Stimulated activated naive B cell treated with anti-CD40 and anti-IgM and Interleukin-4, amounts not matched to agents 10 μg/mL and 1 μg/mL and 100 μg/mL, for 72 hours (primary cell): ENCODE data around the gene PRSS56.

Experiments
- ATAC-seq, 2 donors: fragments of 150-1000 bp; cut with Tn5 transposase; replicated peaks; 2 replicates each; pipeline ENCODE4 v1.10.0; 2021; ENCODE audit warnings: moderate library complexity in 1 of 2
- DNase-seq: peaks from one replicate; pipeline ENCODE4 v3.0.0; 2021
- H3K27ac Mint-ChIP-seq: one replicate; pipeline ENCODE4 v1.8.0; 2022; ENCODE audit warnings: mild to moderate bottlenecking, mixed read lengths
- H3K27me3 Mint-ChIP-seq, 2 donors: one replicate each; pipeline ENCODE4 v1.8.0; 2022; ENCODE audit warnings: mixed read lengths in 2 of 2
- H3K36me3 Mint-ChIP-seq, 2 donors: one replicate each; pipeline ENCODE4 v1.8.0; 2022; ENCODE audit warnings: mixed read lengths in 2 of 2, mild to moderate bottlenecking in 1 of 2
- H3K4me1 Mint-ChIP-seq, 2 donors: one replicate each; pipeline ENCODE4 v1.8.0; 2022; ENCODE audit warnings: mixed read lengths in 2 of 2, mild to moderate bottlenecking in 1 of 2
- H3K4me3 Mint-ChIP-seq, 2 donors: one replicate each; pipeline ENCODE4 v1.8.0; 2022; ENCODE audit warnings: mild to moderate bottlenecking in 2 of 2, mixed read lengths in 2 of 2, moderate library complexity in 1 of 2
- H3K9me3 Mint-ChIP-seq, 2 donors: one replicate each; pipeline ENCODE4 v1.8.0; 2022; ENCODE audit warnings: mixed read lengths in 2 of 2, mild to moderate bottlenecking in 1 of 2

The PRSS56 gene

GRCh38 chr2:232483923-232484627 is 36.1 kb upstream of the PRSS56 start:
- H3K9me3 Mint-ChIP-seq: no peaks in the 10 kb centered on the region
- no peak overlapping the region for H3K4me3 Mint-ChIP-seq
- no peak overlapping the region for H3K27ac Mint-ChIP-seq
- H3K27me3 Mint-ChIP-seq: peaks cover 50 to 68% of the 10 kb centered on the region in 2 donors
- peaks cover 10 to 15% of the 10 kb centered on the region in 2 donors for H3K4me1 Mint-ChIP-seq
- no peak for ATAC-seq
- H3K36me3 Mint-ChIP-seq: no peaks in the 10 kb centered on the region
- DNase-seq: no peak

GRCh38 chr2:232484628-232485347 is 35.4 kb upstream of the PRSS56 start:
- H3K27ac Mint-ChIP-seq: peak overlapping the region; percentile 63
- DNase-seq (no peak), ATAC-seq (no peak)
- peaks cover 10 to 15% of the 10 kb centered on the region in 2 donors for H3K4me1 Mint-ChIP-seq
- no peaks in the 10 kb centered on the region for H3K36me3 Mint-ChIP-seq
- peak overlapping the region in 1 of 2 donors; percentile 29 for H3K4me3 Mint-ChIP-seq
- peaks cover 51 to 69% of the 10 kb centered on the region in 2 donors for H3K27me3 Mint-ChIP-seq
- no peaks in the 10 kb centered on the region for H3K9me3 Mint-ChIP-seq

GRCh38 chr2:232485348-232485756 is 34.8 kb upstream of the PRSS56 start:
- Mint-ChIP-seq H3K4me3 (peak overlapping the region in 1 of 2 donors; percentile 29), H3K27ac (peak overlapping the region; percentile 63), H3K9me3 (no peaks in the 10 kb centered on the region), H3K27me3 (peaks cover 53 to 75% of the 10 kb centered on the region in 2 donors), H3K4me1 (peaks cover 10 to 15% of the 10 kb centered on the region in 2 donors), H3K36me3 (no peaks in the 10 kb centered on the region)
- no peak for DNase-seq
- no peak for ATAC-seq

- no peak for ATAC-seq
- H3K4me3 Mint-ChIP-seq: no peak overlapping the region
Measured at GRCh38 chr2:232485757-232486557, 34.2 kb upstream of the PRSS56 start.

GRCh38 chr2:232486558-232487384 is 33.4 kb upstream of the PRSS56 start:
- Mint-ChIP-seq H3K36me3 (no peaks in the 10 kb centered on the region), H3K4me3 (peak overlapping the region in 1 of 2 donors; percentile 29), H3K9me3 (no peaks in the 10 kb centered on the region), H3K27me3 (peaks cover 52 to 86% of the 10 kb centered on the region in 2 donors), H3K4me1 (peaks cover 10 to 15% of the 10 kb centered on the region in 2 donors), H3K27ac (no peak overlapping the region)
- ATAC-seq: no peak
- DNase-seq: no peak

More at GRCh38 chr2:232485757-232486557, 34.2 kb upstream of the PRSS56 start:
- H3K27me3 Mint-ChIP-seq: peaks cover 51 to 81% of the 10 kb centered on the region in 2 donors
- no peak for DNase-seq
- H3K27ac Mint-ChIP-seq: no peak overlapping the region
- H3K9me3 Mint-ChIP-seq: no peaks in the 10 kb centered on the region
- no peaks in the 10 kb centered on the region for H3K36me3 Mint-ChIP-seq
- H3K4me1 Mint-ChIP-seq: peaks cover 10 to 15% of the 10 kb centered on the region in 2 donors

- Mint-ChIP-seq H3K27ac (peak within 1 kb of the TSS; percentile 75), H3K9me3 (no peaks in the 10 kb centered on the region), H3K4me3 (peak within 1 kb of the TSS; percentile 52 to 54), H3K27me3 (peaks cover 54 to 84% of the 10 kb centered on the region in 2 donors), H3K36me3 (no peaks in the 10 kb centered on the region), H3K4me1 (peaks cover 10 to 15% of the 10 kb centered on the region in 2 donors)
- ATAC-seq: peak in 1 of 2 donors; percentile 27
- DNase-seq: no peak
Measured at GRCh38 chr2:232487385-232488096, 32.6 kb upstream of the PRSS56 start, which contains the start of gene ECEL1. TSS of gene ECEL1 (minus strand) at chr2:232487834. CDS start at chr2:232486653, 1,181 bp downstream.

- ATAC-seq (peak in 1 of 2 donors; percentile 18), DNase-seq (no peak)
- H3K27ac Mint-ChIP-seq: peak overlapping the region; percentile 75
- peak overlapping the region; percentile 52 to 54 for H3K4me3 Mint-ChIP-seq
- H3K9me3 Mint-ChIP-seq: no peaks in the 10 kb centered on the region
- peaks cover 54 to 84% of the 10 kb centered on the region in 2 donors for H3K27me3 Mint-ChIP-seq
- peaks cover 10 to 15% of the 10 kb centered on the region in 2 donors for H3K4me1 Mint-ChIP-seq
- H3K36me3 Mint-ChIP-seq: no peaks in the 10 kb centered on the region
Measured at GRCh38 chr2:232488097-232488711, 32.0 kb upstream of the PRSS56 start.

GRCh38 chr2:232488721-232489300 is 31.4 kb upstream of the PRSS56 start:
- H3K4me1 Mint-ChIP-seq: peaks cover 10 to 15% of the 10 kb centered on the region in 2 donors
- H3K36me3 Mint-ChIP-seq: no peaks in the 10 kb centered on the region
- peaks cover 53 to 80% of the 10 kb centered on the region in 2 donors for H3K27me3 Mint-ChIP-seq
- DNase-seq (no peak), ATAC-seq (no peak)
- H3K4me3 Mint-ChIP-seq: peak overlapping the region in 1 of 2 donors; percentile 15
- no peak overlapping the region for H3K27ac Mint-ChIP-seq
- no peaks in the 10 kb centered on the region for H3K9me3 Mint-ChIP-seq

- no peak for DNase-seq
- Mint-ChIP-seq H3K4me1 (peaks cover 10 to 15% of the 10 kb centered on the region in 2 donors), H3K4me3 (no peak overlapping the region), H3K9me3 (no peaks in the 10 kb centered on the region), H3K36me3 (no peaks in the 10 kb centered on the region), H3K27me3 (peaks cover 44 to 71% of the 10 kb centered on the region in 2 donors), H3K27ac (no peak overlapping the region)
- no peak for ATAC-seq
Measured at GRCh38 chr2:232489516-232490220, 30.5 kb upstream of the PRSS56 start.

- DNase-seq (no peak), ATAC-seq (no peak)
- Mint-ChIP-seq H3K4me3 (no peak overlapping the region), H3K27ac (no peak overlapping the region), H3K36me3 (no peaks in the 10 kb centered on the region), H3K9me3 (no peaks in the 10 kb centered on the region), H3K4me1 (peaks cover 5 to 9% of the 10 kb centered on the region in 2 donors), H3K27me3 (peaks cover 36 to 63% of the 10 kb centered on the region in 2 donors)
Measured at GRCh38 chr2:232490221-232491138, 29.7 kb upstream of the PRSS56 start.

- peaks cover 3 to 7% of the 10 kb centered on the region in 2 donors for H3K4me1 Mint-ChIP-seq
- H3K36me3 Mint-ChIP-seq: no peaks in the 10 kb centered on the region
- no peaks in the 10 kb centered on the region for H3K9me3 Mint-ChIP-seq
- peaks cover 34 to 58% of the 10 kb centered on the region in 2 donors for H3K27me3 Mint-ChIP-seq
- ATAC-seq: no peak
- DNase-seq: no peak
- H3K27ac Mint-ChIP-seq: no peak overlapping the region
- H3K4me3 Mint-ChIP-seq: no peak overlapping the region
Measured at GRCh38 chr2:232491139-232491780, 28.9 kb upstream of the PRSS56 start.
